Endothelial cell of hepatic sinusoid (primary cell): Measurements from ENCODE around the gene NBPF9.
"Not testable (repeated sequence)": the region's sequence is repeated elsewhere in the genome, so short reads cannot be mapped to it uniquely, and the experiment has no call there.

Experiments
- in situ Hi-C: cut with HindIII; loops from 2 replicates; pipeline ENCODE4 v1.10.0; 2017; ENCODE audit warnings: low sequenced_read_pairs

The NBPF9 gene

DNA sequence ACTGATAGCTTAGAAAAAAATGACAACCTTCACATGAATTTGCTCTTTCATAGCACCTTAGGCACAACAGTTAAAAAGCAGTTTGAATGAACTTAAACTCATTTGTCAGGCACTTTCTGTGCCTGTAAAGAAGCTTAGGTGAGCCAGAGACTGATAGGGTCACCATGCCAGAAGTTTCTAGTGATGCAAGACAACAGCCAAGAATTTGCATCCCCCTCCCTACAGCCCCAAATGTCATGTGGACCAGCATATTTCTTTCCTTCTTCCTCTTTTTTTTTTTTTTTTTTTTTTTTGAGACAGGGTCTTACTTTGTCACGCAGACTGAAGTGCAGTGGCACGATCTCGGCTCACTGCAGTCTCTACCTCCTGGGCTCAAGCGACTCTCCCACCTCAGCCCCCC lies 89.8 kb downstream of the NBPF9 start:
- in situ Hi-C loops, result not testable (repeated sequence)

DNA sequence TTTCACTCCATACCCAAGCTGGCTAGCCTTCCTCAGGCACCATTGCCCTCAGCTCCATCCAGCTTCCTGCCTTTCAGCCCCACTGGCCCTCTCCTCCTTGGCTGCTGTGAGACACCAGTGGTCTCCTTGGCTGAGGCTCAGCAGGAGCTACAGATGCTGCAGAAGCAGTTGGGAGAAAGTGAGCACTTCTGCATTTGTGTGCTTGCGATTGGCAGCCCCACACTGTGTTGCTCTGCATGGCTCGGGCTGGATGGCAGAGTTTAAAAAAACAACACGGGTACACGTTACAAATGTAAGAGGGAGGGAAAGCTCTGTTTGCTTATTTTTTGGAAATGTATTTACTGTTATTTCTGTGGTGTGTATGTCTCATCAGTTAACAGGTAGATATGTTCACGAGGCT lies 90.8 kb downstream of the NBPF9 start:
- in situ Hi-C loops, result not testable (repeated sequence)

DNA sequence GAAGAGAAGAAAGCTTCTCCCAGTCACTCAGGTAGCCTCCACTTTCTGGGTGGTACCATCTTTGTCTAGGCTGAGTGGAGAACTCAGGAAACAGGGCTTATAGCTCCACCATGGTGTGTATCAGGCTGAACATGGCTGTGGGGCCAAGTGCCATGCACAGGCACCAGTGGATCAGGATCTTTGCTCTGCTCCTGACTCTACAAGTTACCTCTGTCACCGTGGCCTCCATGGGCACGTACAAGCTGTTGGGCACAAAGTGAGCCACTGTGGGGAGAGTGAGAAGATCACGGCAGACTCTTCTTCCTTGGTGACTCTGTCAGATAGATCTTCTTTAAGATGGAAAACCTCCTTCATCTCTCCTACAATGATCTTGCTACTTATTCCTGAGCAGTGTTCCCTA lies 93.6 kb downstream of the NBPF9 start:
- in situ Hi-C loops, result not testable (repeated sequence)

DNA sequence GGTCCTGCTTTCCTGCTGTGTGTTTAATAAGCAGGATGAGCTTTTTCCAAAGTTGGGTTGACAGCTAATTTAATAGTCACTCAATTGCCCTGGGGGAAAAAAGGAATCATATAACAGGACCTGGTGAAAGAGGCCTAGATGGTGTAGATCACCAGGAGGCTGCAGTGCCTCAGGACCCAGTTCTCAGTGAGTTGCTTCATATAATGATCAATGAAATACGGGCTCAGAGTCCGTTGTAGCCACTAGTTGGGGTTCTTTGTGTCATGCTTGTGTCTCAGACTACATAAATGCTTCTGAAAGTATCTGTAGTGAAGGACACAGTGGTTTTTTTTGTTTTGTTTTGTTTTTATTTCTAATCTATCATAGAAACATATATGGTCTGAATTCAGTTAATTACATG lies 94.6 kb downstream of the NBPF9 start:
- in situ Hi-C loops, result not testable (repeated sequence)

DNA sequence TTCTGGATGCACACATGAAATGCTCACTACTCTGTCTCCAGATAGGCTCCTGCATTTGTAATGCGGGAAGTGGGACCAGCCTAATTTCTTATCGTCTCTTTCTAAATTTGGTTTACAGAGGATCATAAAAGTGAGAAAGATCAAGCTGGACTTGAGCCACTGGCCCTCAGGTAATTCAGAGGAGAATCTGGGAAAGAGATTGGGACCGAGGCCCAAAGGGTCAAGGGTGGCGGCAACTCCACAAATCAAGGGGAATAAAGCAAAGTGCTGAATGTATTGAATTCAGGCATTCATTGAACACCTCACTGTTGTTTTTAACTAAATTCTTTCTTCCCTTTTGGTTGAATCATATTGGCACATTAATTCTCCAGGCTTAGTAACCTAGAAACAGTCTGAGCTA lies 95.0 kb downstream of the NBPF9 start:
- in situ Hi-C loops, result not testable (repeated sequence)
